ENCODE data around the gene PRKCH.

- TF ChIP-seq, protein P1, sequence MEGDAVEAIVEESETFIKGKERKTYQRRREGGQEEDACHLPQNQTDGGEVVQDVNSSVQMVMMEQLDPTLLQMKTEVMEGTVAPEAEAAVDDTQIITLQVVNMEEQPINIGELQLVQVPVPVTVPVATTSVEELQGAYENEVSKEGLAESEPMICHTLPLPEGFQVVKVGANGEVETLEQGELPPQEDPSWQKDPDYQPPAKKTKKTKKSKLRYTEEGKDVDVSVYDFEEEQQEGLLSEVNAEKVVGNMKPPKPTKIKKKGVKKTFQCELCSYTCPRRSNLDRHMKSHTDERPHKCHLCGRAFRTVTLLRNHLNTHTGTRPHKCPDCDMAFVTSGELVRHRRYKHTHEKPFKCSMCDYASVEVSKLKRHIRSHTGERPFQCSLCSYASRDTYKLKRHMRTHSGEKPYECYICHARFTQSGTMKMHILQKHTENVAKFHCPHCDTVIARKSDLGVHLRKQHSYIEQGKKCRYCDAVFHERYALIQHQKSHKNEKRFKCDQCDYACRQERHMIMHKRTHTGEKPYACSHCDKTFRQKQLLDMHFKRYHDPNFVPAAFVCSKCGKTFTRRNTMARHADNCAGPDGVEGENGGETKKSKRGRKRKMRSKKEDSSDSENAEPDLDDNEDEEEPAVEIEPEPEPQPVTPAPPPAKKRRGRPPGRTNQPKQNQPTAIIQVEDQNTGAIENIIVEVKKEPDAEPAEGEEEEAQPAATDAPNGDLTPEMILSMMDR (IDR thresholded peaks at IDR 0.05): no peak
- TF ChIP-seq POLR2AphosphoS5 (IDR thresholded peaks at IDR 0.05): no peak
- no peak for TF ChIP-seq POLR2A (IDR thresholded peaks at IDR 0.05)
- TF ChIP-seq EP300 (IDR thresholded peaks at IDR 0.05): no peak
Measured at GRCh38 chr14:61388173-61388975, 67.0 kb downstream of the PRKCH start.
